GM19455 (cell line): ENCODE results near the gene SPOP.
"Not testable (repeated sequence)": the region's sequence is repeated elsewhere in the genome, so short reads cannot be mapped to it uniquely, and the experiment has no call there.

ENCODE experiments used
- ATAC-seq: cut with Tn5 transposase; IDR thresholded peaks from one replicate; pipeline ENCODE4 v1.9.1; 2021; ENCODE audit not compliant: unreplicated experiment

SPOP gene

DNA sequence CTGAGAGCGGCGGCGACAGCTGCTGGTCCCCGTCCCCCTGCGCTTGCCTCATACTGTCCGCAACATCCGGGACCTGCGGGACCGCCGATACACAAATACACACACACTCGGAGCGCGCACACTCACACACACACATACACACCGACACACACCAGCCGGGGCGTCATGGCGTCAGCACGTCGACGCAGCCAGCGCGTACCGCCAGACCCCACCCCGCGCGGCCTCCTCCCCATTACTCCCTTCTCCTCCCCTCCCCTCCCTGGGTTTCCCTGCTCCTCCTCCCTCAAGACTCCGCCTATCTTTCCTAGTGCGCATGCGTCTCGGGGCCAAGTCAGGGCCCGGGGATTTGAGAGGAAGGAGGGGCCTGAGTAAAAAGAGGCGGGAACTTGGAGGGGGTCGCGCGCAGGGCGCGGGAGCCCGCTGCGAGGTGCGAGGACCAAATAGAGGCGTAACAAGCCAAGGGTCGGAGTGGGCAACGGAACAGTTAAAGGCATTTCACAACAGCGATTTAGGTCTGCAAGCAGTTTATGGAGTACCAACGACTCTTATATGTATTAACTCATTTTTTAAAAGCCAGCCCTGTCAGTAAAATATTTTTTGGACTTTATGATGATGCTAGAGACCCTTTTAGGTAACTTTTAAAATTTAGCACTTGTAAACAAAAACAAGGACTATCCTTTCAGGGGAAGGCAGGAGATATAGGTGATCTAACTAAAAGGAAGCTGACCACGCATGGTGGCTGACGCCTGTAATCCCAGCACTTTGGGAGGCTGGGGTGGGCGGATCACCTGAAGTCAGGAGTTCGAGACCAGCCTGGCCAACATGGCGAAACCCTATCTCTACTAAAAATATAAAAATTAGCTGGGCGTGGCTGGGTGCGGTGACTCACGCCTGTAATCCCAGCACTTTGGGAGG, at the start of gene SPOP:
TSS of gene SPOP (minus strand) at position 165 of the 915 bp plus-strand sequence. CDS start 55,287 bp downstream, outside the sequence.
- peak; percentile 64 for ATAC-seq

DNA sequence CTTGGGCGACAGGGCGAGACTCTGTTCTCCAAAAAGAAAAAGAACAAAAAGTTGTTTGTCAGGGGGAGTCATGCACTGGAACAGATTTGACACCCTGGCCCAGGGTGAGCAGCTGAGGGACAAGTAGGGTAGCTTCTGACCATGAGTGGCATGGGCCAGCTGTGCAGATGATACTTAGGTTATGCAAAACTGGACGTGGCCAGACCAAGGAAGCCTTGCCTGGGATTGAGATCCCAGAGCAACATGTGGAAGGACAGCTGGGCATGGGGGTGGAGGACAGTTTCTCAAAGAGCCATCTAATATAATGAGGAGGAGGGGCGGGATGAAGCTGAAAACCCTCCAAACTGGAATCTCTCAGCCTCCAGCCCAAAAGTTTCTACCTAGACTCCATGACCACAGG, 49.5 kb upstream of the SPOP start:
- no peak for ATAC-seq

DNA sequence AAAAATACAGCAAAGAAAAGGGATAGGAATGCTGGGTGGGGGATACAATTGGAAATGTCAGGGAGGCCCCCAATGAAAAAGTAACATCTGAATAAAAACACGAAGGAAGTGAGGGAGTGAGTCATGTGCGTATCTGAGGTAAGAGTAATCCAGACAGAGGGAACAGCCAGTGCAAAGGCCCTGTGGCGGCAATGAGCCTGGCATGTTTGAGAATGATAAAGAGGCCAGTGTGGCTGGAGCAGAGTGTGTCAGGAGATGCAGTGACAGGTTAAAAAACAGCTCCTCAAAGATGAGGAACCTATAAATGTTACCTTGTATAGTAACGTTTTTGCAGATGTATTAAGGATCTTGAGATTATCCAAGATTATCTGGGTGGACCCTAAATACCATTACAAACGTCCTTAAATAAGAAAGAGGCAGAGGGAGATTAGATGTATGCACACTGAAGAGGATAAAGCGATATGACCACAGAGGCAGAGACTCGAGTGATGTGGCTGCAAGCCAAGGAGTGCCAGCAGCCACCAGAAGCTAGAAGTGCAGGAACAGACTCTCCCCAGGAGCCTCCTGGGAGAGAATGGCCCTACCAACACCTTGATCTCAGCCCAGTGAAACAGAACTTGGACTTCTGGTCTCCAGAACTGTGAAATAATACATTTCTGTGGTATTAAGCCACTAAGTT, 47.7 kb upstream of the SPOP start:
- ATAC-seq, result no peak

DNA sequence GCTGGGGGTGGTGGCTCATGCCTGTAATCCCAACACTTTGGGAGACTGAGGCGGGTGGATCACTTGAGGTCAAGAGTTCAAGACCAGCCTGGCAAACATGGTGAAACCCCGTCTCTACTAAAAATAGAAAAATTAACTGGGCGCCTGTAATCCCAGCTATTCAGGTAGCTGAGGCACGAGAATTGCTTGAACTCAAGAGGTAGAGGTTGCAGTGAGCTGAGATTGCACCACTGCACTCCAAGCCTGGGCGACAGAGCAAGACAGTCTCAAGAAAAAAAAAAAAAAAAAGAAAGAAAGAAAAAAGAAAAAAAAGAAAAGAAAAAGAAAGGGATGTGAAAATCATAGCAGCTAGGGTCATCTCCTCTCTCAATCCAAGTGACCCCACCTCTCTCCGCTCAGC, 46.7 kb upstream of the SPOP start:
- ATAC-seq, result not testable (repeated sequence)

DNA sequence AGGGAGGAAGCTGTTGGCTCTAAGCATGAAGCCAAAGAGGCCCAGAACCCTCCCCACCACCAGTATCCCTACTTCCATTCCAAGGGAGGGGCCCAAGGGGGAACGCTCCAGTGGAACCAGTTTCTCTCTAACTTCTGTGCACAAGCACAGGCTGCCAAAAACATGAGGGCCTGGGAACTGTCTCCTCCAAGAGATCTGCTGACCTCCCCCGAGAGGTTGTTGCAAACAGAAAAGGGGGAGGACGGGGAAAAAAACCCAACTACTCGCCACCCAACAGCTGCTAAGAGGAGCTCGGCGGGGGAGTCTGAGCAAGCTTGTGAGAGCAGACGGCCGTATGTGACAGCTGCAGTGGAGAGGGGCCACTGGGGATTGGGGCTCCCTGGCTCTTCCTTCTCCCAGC, 45.5 kb upstream of the SPOP start:
- no peak for ATAC-seq

DNA sequence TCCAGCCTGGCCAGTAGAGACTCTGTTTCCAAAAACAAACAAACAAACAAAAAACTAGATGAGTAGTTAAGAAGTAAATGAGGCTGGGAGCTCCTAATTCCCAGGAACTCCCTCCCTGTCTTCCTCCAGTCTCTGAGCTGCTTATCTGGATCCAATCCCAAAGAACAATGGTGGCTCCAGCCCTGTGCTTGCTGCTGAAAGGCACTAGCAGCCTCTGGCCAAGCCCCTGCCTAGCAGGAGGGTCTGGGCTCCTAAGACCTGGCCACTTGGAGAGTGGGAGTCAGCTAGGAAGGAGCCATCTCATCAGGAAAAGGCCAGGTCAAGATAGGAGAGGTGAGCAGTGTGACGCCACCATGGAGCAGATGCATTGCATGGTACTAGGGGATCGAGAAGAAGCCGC, 44.2 kb upstream of the SPOP start:
- ATAC-seq, result no peak

DNA sequence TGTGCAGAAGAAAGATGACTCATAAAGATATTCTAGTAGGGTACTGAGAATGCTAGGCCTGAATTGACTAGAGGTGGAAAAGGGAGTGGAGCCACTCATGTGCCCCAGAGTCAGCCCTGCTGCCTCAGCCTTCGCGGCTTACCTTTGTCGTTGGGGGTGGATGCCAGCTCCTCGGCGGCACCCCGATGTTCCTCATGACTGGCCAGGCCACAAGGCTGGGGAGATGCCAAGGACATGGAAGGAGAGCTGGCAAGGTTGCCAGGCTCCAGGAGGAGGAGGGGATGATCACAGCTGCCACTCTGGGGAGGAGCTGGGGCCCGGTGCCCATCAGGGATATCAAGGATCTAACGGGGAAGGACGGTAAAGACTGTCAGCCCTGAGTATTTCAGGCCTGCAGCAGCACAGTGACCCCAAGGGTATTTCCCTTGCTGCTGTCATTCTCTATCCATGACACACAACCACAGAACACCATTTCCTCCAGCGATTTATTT, 39.5 kb upstream of the SPOP start:
- ATAC-seq, result no peak

DNA sequence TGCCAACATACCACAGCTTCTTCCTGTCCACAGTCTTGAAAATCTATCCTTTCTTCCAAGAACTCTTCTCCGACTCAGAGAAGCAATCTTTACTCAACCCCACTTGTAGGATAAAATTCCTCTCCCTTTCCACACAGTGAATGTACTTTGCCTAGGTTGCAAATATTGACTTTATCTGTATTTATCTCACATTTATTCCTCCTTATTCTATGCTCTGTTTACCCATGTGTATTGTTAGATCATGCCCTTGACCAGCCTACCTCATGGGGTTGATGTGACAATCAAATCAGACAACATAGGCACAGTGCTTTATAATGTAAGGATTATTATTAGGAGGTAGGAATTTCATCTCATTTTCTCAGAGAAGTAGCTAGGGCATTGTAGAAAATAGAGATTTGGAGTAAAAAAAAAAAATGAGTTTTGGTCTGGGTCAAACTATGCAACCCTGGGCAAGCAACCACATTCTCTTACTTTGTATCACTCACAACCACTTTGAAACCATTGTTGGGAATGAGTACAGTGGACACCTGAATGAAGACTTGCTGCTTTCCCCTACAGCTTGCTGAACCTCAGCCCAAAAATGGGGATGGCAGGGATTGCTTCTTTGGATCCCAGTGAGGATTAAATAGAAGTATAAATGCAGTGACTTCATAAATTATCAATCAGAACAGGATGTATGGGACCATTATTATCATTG, 38.9 kb upstream of the SPOP start:
- ATAC-seq, result no peak

DNA sequence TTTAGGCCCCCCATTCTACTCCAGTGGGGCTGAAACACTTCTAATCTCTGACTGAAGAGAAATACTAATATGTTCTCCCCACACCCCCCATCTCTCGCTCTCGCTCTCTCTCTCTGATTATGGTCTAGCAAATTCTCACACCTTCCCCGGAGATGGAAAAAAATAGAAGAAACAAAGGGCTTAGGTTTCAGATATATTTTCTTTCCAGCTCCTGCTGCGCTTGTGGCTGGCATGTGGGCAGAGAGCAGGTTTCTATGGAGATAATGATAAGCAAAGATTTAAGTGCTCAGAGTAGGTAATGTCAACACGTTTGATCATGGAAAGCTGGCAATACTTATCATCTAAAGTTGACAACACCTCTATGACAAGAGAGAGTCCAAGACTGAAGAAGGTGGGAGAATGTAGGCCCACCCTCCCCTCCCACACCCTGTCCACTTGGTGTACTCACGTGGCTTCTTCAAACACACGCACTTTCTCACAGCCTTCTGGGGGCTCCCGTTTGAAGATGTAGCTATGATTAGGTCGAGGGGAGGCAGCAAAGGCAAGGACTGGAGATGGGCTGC, 37.9 kb upstream of the SPOP start:
- no peak for ATAC-seq

DNA sequence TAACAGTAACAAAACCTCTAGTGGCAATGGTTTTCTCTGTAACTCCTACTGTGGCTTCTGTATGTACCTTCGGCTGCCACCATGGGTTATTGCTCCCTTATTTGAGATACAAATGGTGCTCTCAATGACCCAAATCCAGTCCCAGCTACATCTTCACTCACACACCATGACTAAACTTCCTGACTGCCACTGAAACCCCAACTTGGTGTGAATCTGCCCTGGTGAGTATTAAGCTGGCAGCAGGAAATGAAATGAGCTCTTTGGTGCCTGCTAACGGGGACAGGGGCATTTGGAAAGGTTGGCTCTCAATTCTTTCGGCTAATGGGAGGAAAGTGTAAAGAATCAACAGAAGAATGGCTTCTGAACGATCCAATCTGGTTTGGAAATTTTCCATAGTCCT, 37.3 kb upstream of the SPOP start:
- no peak for ATAC-seq

DNA sequence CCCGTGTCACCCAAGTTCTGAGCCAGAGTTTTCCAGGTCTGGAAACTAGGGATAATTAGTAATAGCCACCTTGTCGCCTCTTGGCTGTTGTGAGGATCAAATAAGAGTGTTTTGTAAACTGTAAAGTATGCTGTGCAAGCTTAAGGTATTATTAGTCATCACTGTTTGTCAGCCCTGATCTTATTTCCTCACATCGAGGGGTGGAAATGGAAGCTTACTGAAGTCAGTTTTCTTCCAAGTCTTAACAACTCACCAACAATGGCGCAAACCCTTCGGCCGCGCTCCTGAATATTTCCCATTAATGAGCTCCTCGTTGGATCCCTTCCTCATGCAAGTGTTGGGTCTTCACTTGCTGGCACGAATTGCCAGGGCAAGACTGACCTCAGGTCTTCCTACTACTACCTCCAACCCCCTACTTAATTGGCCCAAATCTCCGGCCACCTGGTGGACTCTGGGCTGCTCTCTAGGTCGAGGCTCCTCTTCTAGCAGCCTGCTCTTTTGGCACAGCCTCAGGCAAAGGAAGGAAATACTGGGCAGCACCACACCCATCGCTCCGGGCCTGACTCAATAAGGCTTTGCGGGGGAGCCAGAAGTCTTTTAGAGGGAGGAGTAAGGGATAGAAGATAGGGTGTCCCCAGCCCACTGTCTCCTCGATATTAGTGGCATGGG, 30.8 kb upstream of the SPOP start:
- ATAC-seq, result no peak

DNA sequence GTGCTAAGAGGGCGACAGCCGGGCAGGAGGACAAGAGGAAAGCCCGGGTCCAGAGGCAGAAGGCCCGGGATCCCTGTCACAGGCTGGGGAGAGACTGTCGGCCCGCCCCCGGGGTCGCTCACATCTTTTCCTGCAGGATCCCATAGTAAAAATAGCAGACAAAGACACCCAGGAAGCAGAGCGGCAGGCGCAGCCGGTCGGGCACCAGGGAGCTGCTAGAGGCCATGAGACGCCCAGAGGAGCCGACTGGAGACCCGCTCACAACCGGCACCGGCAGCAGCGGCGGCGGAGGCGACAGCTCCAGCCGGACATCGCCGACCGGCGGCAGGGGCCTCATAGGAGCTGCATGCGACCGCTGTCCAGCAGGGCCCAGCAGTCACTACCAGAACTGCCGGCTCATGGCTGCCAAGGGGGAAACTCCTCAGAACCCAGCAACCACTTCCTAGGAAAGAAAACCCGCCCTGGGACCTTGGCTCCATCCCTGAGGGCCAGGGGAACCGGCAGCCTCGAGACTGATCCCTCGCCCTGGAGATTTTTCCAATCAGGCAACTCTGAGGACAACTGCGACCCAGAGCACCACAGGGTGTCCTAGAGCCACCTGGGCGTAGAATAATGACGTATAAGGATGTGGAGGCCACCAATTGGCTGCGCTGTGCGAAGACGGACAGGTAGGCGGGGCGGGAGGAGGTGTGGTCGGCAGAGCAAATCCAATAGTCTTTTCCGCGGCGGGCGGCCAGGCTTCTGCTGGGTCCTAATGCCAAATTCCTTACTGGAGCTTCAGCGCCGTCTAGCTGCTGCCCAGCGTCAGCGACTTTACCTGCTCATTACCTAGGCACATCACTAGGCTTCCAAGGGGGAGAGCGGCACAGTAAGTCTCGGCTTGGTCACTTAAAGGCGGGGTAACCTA, 30.0 kb upstream of the SPOP start, which contains the start of gene SLC35B1:
TSS of gene SLC35B1 (minus strand) at position 357 of the 907 bp plus-strand sequence. CDS start at position 226, 131 bp downstream.
- peak; percentile 94 for ATAC-seq

DNA sequence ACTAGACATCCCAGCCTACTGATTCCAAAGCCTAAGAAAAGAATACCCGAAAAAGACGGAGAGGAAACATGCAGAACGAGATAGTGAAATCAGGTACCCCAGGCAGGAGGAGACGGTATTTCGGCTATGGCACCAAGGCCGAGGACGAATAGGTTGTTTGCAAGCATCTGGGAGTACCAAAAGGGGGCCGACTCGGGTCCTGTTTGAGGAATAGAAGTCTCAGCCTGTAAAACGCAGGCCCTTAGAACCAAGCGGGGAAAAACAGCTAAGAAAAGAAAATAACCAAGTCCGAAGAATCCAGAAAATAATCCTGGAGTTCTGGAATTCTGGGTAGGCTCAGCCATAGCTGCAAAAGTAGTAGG, 29.3 kb upstream of the SPOP start:
- no peak for ATAC-seq

DNA sequence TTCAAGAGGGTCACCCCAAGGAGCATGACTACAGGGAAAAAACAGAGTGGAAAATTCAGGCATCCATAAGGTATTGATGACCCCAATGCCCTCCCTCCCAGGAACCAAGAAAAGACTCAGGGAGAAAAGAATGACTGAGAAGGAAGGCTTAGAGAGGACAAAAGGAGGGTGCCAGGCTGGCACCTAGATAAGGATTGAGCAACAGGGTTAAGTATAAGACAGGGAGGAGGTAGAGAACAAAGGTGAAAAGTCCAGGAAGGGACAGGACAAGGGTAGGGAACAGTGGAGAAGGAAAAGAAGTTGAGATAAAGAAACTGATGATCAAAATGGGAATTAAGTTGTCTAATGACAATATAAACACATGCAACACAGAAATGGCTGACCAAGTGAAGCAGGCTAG, 27.4 kb upstream of the SPOP start:
- ATAC-seq, result no peak

DNA sequence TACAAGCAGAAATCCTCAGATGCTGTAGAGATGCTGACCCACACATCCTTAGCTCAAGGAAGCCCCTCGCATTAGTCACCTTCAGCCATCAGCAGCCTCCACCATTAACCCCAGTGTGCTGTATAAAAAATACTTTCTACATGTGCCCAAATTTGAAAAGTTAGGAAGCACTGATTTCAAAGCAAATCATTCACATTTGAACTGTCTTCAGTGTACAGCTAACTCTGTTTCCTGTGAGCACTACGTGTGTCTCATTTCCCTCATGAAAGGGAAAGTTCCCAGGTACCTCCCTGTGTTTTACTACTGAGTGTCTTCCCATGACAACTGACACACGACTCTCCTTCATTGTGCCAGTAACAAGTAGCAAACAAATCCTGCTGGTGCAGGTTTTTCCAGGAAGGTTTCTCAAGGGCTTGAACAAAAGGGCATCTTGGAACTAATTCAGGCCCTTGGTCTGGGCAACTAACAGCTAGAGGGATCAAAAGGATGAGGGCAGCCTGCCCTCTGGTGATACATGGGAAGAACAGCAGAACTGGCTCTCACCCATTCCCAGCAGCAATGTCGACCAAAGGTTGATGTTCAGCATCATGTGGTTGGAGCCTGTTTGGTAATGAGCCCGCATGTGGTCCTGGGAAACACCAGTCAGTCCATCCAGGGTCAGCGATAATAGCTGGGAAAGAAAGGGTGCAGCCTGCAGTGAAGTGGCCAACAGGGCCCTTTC, 25.8 kb upstream of the SPOP start:
- ATAC-seq, result no peak

DNA sequence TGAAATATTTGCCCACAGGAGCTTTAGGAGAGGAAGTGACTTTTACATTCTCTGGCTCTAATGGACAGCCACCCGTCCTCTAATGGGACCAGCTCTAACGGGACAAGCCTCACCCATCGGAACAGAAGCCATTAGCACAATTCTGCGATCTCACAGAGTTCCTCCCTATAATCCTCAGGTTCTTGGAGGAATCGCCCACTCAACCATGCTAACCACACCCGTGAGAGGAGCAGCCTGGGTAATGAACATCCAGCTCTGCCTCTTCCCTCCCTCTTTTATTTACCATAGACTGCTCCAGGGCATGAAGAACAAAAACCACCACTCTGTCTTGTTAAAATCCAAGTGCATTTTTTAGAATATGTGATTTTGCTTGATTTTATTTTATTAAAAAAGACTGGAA, 23.1 kb upstream of the SPOP start:
- no peak for ATAC-seq

DNA sequence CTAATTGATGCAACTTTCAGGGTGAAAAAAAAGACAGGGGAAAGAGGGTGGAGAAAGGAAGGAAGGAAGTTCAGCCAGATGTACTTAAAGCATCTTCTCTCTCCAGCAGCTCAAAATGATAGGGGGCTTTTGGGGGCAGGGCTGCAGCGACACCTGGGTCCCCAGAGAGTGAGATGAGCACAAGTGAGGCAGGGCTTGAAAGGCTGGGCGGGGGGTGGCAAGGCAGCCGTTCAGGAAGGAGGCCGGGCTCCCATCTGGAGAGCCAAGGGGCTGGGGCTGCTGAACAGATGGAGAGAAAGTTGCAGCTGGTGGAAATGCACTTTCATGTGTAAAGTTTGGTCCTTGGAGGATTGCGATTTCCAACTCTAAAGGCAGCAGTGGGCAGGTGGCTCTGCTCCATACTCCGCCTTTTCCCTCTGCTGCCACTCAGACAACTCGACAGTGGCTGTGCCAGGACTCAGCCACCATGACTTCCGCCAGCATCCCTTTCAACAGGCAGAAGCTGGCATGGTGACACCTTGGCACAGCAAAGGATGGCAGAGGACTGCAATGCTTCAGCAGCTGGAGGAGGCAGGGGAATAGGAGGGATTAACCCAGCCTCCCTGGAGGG, 22.2 kb upstream of the SPOP start:
- ATAC-seq, result no peak

DNA sequence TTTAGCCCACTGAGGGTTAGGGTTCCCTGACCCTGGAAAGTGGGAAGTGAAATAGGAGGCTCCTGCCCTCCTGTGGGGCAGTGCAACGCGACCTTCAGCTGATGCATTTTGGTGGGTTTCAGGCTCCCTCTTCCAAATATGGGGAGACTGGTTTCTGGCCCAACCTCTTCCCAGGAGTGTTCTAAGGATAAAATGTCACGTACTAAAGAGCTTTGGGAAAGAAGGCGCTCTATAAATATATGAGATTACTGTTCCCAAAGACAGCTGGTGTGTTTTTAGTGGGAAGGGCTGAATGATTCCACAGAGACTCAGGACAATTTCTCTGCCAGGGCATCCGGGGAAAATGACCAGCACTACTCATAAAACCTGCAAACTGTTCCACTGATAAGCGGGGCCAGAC, 20.1 kb upstream of the SPOP start:
- ATAC-seq, result no peak
